NB4 (cell line): ENCODE results near the gene ANKRD9.
"Not testable (repeated sequence)": the region's sequence is repeated elsewhere in the genome, so short reads cannot be mapped to it uniquely, and the experiment has no call there.

ENCODE experiments used
- DNase-seq: peaks from one replicate; pipeline ENCODE4 v3.0.0; 2010; ENCODE audit warnings: low read depth
- H3K4me3 ChIP-seq: one replicate; pipeline ENCODE4 v1.5.1; 2011; ENCODE audit warnings: mild to moderate bottlenecking, low read depth, low read length, moderate library complexity
- CTCF ChIP-seq: IDR thresholded peaks from one replicate; pipeline ENCODE4 v1.5.1; 2012; ENCODE audit warnings: low read depth, low read length
- MAX ChIP-seq: IDR thresholded peaks from 2 replicates; pipeline ENCODE4 v1.6.1; 2011; ENCODE audit warnings: low read depth, low read length
- MYC ChIP-seq: IDR thresholded peaks from 2 replicates; pipeline ENCODE4 v1.6.1; 2011; ENCODE audit warnings: low read depth, low read length
- POLR2A ChIP-seq: IDR thresholded peaks from 2 replicates; pipeline ENCODE4 v1.6.1; 2011; ENCODE audit warnings: mild to moderate bottlenecking; ENCODE audit not compliant: insufficient read length; ENCODE audit errors: extremely low read depth

Gene ANKRD9

GRCh38 chr14:102525219-102525928 lies 15.8 kb upstream of the ANKRD9 start:
- H3K4me3 ChIP-seq: peak overlapping the region; percentile 72
- TF ChIP-seq CTCF (no peak), MYC (no peak), MAX (no peak), POLR2A (no peak)
- peak; percentile 70 for DNase-seq

GRCh38 chr14:102524451-102525218 lies 15.1 kb upstream of the ANKRD9 start:
- TF ChIP-seq POLR2A (peak; percentile 64), MAX (peak; percentile 54; the same call in 1 of the 2 replicates), CTCF (peak; percentile 79), MYC (peak; percentile 27)
- DNase-seq: peak; percentile 99
- H3K4me3 ChIP-seq: peak overlapping the region; percentile 72

GRCh38 chr14:102523569-102524450 lies 14.2 kb upstream of the ANKRD9 start:
- DNase-seq: no peak
- TF ChIP-seq MYC: no peak
- TF ChIP-seq POLR2A: no peak
- no peak for TF ChIP-seq MAX
- TF ChIP-seq CTCF: no peak
- H3K4me3 ChIP-seq: no peak overlapping the region

GRCh38 chr14:102523200-102523568 lies 13.6 kb upstream of the ANKRD9 start:
- DNase-seq: no peak
- no peak overlapping the region for H3K4me3 ChIP-seq

GRCh38 chr14:102519709-102520108 lies 10.1 kb upstream of the ANKRD9 start:
- DNase-seq: not testable (repeated sequence)

More at GRCh38 chr14:102523200-102523568, 13.6 kb upstream of the ANKRD9 start:
- TF ChIP-seq POLR2A (no peak), MYC (no peak), CTCF (no peak), MAX (no peak)

More at GRCh38 chr14:102519709-102520108, 10.1 kb upstream of the ANKRD9 start:
- not testable (repeated sequence) for H3K4me3 ChIP-seq
